Measurements from ENCODE around the gene CNTN5. TPM values are rescaled to one million over a fixed set of nuclear protein-coding genes. Genes with fewer than 3 reads are reported as not detected.

Gene CNTN5
- total and polyA plus RNA-seq, 2 experiments from 2014 or later = 9.6 to 10.6 TPM

- no peaks in the 10 kb centered on the region for H3K79me2 ChIP-seq
- WGBS (ENCODE audit: low lambda C conversion rate, missing lambda C conversion rate) = 96% methylated on average over 1 of the region's 1 CpG
- H3K9me2 ChIP-seq (replicated peaks; ENCODE audit: insufficient read depth) = no peaks in the 10 kb centered on the region
- TF ChIP-seq CTCF (IDR thresholded peaks at IDR 0.05; ENCODE audit: poor library complexity) = no peak
- no peak for TF ChIP-seq EZH2 (IDR thresholded peaks at IDR 0.05; ENCODE audit: borderline replicate concordance)
- TF ChIP-seq EZH2phosphoT487 (IDR thresholded peaks at IDR 0.05; ENCODE audit: low read depth, severe bottlenecking, unreplicated experiment) = no peak
- no peak overlapping the region for H3K27ac ChIP-seq
- H4K20me1 ChIP-seq (ENCODE audit: insufficient read depth, poor library complexity, severe bottlenecking) = no peaks in the 10 kb centered on the region
- no peaks in the 10 kb centered on the region for H3K27me3 ChIP-seq
- no peaks in the 10 kb centered on the region for H3K36me3 ChIP-seq (replicated peaks; ENCODE audit: insufficient read depth, low read depth)
- no peaks in the 10 kb centered on the region for H3K4me1 ChIP-seq (ENCODE audit: insufficient read depth)
- H2AFZ ChIP-seq = no peak overlapping the region
- no peak overlapping the region for H3K4me2 ChIP-seq
- no peaks in the 10 kb centered on the region for H3K9me3 ChIP-seq (ENCODE audit: low read depth)
- DNase-seq (ENCODE audit: low spot score) = no peak
- H3K4me3 ChIP-seq = no peak overlapping the region
These were observed 217.7 kb downstream of the CNTN5 start for GRCh38 chr11:99238401-99238800.

GRCh38 chr11:99240192-99241030 is 219.7 kb downstream of the CNTN5 start:
- H3K36me3 ChIP-seq (replicated peaks; ENCODE audit: insufficient read depth, low read depth) = no peaks in the 10 kb centered on the region
- no peaks in the 10 kb centered on the region for H3K9me2 ChIP-seq (replicated peaks; ENCODE audit: insufficient read depth)
- H3K27ac ChIP-seq = no peak overlapping the region
- no peaks in the 10 kb centered on the region for H3K79me2 ChIP-seq
- no peaks in the 10 kb centered on the region for H3K4me1 ChIP-seq (ENCODE audit: insufficient read depth)
- TF ChIP-seq EZH2 (IDR thresholded peaks at IDR 0.05; ENCODE audit: borderline replicate concordance) (no peak), CTCF (IDR thresholded peaks at IDR 0.05; ENCODE audit: poor library complexity) (no peak), EZH2phosphoT487 (IDR thresholded peaks at IDR 0.05; ENCODE audit: low read depth, severe bottlenecking, unreplicated experiment) (no peak)
- H3K9me3 ChIP-seq (ENCODE audit: low read depth) = no peaks in the 10 kb centered on the region
- H3K4me3 ChIP-seq = no peak overlapping the region
- H2AFZ ChIP-seq = no peak overlapping the region
- no peak overlapping the region for H3K4me2 ChIP-seq
- H4K20me1 ChIP-seq (ENCODE audit: insufficient read depth, poor library complexity, severe bottlenecking) = no peaks in the 10 kb centered on the region
- H3K27me3 ChIP-seq = no peaks in the 10 kb centered on the region
- DNase-seq (ENCODE audit: low spot score) = no peak
- WGBS (ENCODE audit: low lambda C conversion rate, missing lambda C conversion rate) = 77% methylated on average over 8 of the region's 8 CpGs

- TF ChIP-seq EZH2 (IDR thresholded peaks at IDR 0.05; ENCODE audit: borderline replicate concordance) = no peak
- no peak for TF ChIP-seq CTCF (IDR thresholded peaks at IDR 0.05; ENCODE audit: poor library complexity)
- no peak for TF ChIP-seq EZH2phosphoT487 (IDR thresholded peaks at IDR 0.05; ENCODE audit: low read depth, severe bottlenecking, unreplicated experiment)
- Histone ChIP-seq H3K27ac (no peak overlapping the region), H2AFZ (no peak overlapping the region), H3K4me2 (no peak overlapping the region), H3K4me3 (no peak overlapping the region), H3K79me2 (no peaks in the 10 kb centered on the region), H3K9me3 (ENCODE audit: low read depth) (no peaks in the 10 kb centered on the region), H3K36me3 (replicated peaks; ENCODE audit: insufficient read depth, low read depth) (no peaks in the 10 kb centered on the region), H4K20me1 (ENCODE audit: insufficient read depth, poor library complexity, severe bottlenecking) (no peaks in the 10 kb centered on the region), H3K9me2 (replicated peaks; ENCODE audit: insufficient read depth) (no peaks in the 10 kb centered on the region), H3K27me3 (no peaks in the 10 kb centered on the region), H3K4me1 (ENCODE audit: insufficient read depth) (no peaks in the 10 kb centered on the region)
- DNase-seq (ENCODE audit: low spot score) = no peak
- WGBS (ENCODE audit: low lambda C conversion rate, missing lambda C conversion rate) = 84% methylated on average over 2 of the region's 2 CpGs
These were observed 220.3 kb downstream of the CNTN5 start for GRCh38 chr11:99241066-99241465.

All from hepatocyte (in vitro differentiated cells).